Neuronal stem cell (in vitro differentiated cells): ENCODE results near the gene KLHL25.

Experiments used
- DNase-seq: peaks from one replicate; pipeline ENCODE4 v3.0.0-alpha.2; 2013; ENCODE audit warnings: low spot score
- H2AFZ ChIP-seq: one replicate; pipeline ENCODE4 v1.6.1; 2013; ENCODE audit warnings: mild to moderate bottlenecking, low read length, inconsistent platforms
- H2AK5ac ChIP-seq: 2 replicates; pipeline ENCODE4 v1.6.1; 2013; ENCODE audit warnings: low read depth, mild to moderate bottlenecking, inconsistent platforms, low read length, moderate library complexity, mixed read lengths
- H2BK120ac ChIP-seq: 2 replicates; pipeline ENCODE4 v1.6.1; 2013; ENCODE audit warnings: low read depth, mild to moderate bottlenecking, inconsistent platforms, low read length, moderate library complexity, mixed read lengths
- H2BK12ac ChIP-seq: one replicate; pipeline ENCODE4 v1.6.1; 2013; ENCODE audit warnings: low read length, inconsistent platforms
- H2BK15ac ChIP-seq: 2 replicates; pipeline ENCODE4 v1.6.1; 2013; ENCODE audit warnings: mild to moderate bottlenecking, low read length, inconsistent platforms, mixed read lengths
- H2BK5ac ChIP-seq: one replicate; pipeline ENCODE4 v1.6.1; 2013; ENCODE audit warnings: inconsistent platforms, mild to moderate bottlenecking, low read length, moderate library complexity
- H3K14ac ChIP-seq: one replicate; pipeline ENCODE4 v1.6.1; 2013; ENCODE audit warnings: low read length, inconsistent platforms
- H3K18ac ChIP-seq: 2 replicates; pipeline ENCODE4 v1.6.1; 2013; ENCODE audit warnings: low read length, inconsistent platforms
- H3K23ac ChIP-seq: 2 replicates; pipeline ENCODE4 v1.6.1; 2013; ENCODE audit warnings: low read depth, mild to moderate bottlenecking, mixed read lengths, low read length, inconsistent platforms; ENCODE audit not compliant: poor library complexity
- H3K27ac ChIP-seq: replicated peaks from 3 replicates; pipeline ENCODE4 v1.5.1; 2013; ENCODE audit warnings: low read length, inconsistent platforms
- H3K27me3 ChIP-seq, 3 experiments: 2 replicates each; pipeline ENCODE4 v1.6.1; 2013; ENCODE audit warnings: low read length in 3 of 3, mild to moderate bottlenecking in 2 of 3, inconsistent platforms in 1 of 3, low read depth in 1 of 3, mixed read lengths in 1 of 3, moderate library complexity in 1 of 3; ENCODE audit not compliant: control insufficient read depth in 3 of 3, insufficient read depth in 3 of 3
- H3K36me3 ChIP-seq, 2 donors: replicated peaks in 1 of 2; 2 replicates each; pipeline ENCODE4 v1.6.1; 2013; ENCODE audit warnings: low read length in 2 of 2; ENCODE audit not compliant: control insufficient read depth in 2 of 2, insufficient read depth in 2 of 2
- H3K4ac ChIP-seq: 2 replicates; pipeline ENCODE4 v1.6.1; 2013; ENCODE audit warnings: inconsistent platforms, mild to moderate bottlenecking, low read length, moderate library complexity
- H3K4me1 ChIP-seq, 2 donors: 1 replicate in 1 of 2; 2 replicates in 1 of 2; pipeline ENCODE4 v1.6.1; 2013; ENCODE audit warnings: low read length in 2 of 2, low read depth in 1 of 2; ENCODE audit not compliant: control insufficient read depth in 2 of 2, insufficient read depth in 1 of 2
- H3K4me2 ChIP-seq: one replicate; pipeline ENCODE4 v1.6.1; 2013; ENCODE audit warnings: mild to moderate bottlenecking, low read length, inconsistent platforms; ENCODE audit not compliant: insufficient read depth, poor library complexity, severe bottlenecking
- H3K4me3 ChIP-seq, 2 donors: 2 replicates each; pipeline ENCODE4 v1.5.1; 2013; ENCODE audit warnings: low read length in 2 of 2, mild to moderate bottlenecking in 2 of 2, inconsistent platforms in 1 of 2, moderate library complexity in 1 of 2
- H3K79me1 ChIP-seq: one replicate; pipeline ENCODE4 v1.6.1; 2013; ENCODE audit warnings: low read depth, mild to moderate bottlenecking, inconsistent platforms, low read length, moderate library complexity
- H3K9ac ChIP-seq: one replicate; pipeline ENCODE4 v1.6.1; 2013; ENCODE audit warnings: mild to moderate bottlenecking, low read depth, low read length, inconsistent platforms; ENCODE audit not compliant: poor library complexity
- H3K9me3 ChIP-seq, 2 donors: replicated peaks in 1 of 2; 2 replicates each; pipeline versions ENCODE3 to v1.6.1; 2013; ENCODE audit warnings: low read length in 2 of 2, mild to moderate bottlenecking in 2 of 2, inconsistent platforms in 1 of 2, low read depth in 1 of 2, mixed read lengths in 1 of 2, moderate library complexity in 1 of 2; ENCODE audit not compliant: control insufficient read depth in 2 of 2, insufficient read depth in 1 of 2
- H4K8ac ChIP-seq: one replicate; pipeline ENCODE4 v1.6.1; 2013; ENCODE audit warnings: low read depth, mild to moderate bottlenecking, inconsistent platforms, low read length, moderate library complexity
- H4K91ac ChIP-seq: one replicate; pipeline ENCODE4 v1.6.1; 2013; ENCODE audit warnings: low read length, low read depth, mild to moderate bottlenecking, inconsistent platforms; ENCODE audit not compliant: poor library complexity
- WGBS, 2 donors: extraction: QIAGEN DNeasy Blood & Tissue Kit; methylation state at CpG; one replicate each; pipeline ENCODE4 v1.1.7; 2013; ENCODE audit warnings: missing lambda C conversion rate in 2 of 2, mixed read lengths in 1 of 2; ENCODE audit not compliant: insufficient read length in 2 of 2, insufficient replicate concordance in 1 of 2; ENCODE audit errors: extremely low coverage in 2 of 2; 5-methylcytosine and 5-hydroxymethylcytosine counted together

Gene KLHL25

GRCh38 chr15:85750319-85751290 is 44.1 kb downstream of the KLHL25 start:
- no peak for DNase-seq
- H3K9me3 ChIP-seq = no peaks in the 10 kb centered on the region
- no peak overlapping the region for H2BK12ac ChIP-seq
- H3K27me3 ChIP-seq = no peaks in the 10 kb centered on the region
- H4K8ac ChIP-seq = no peak overlapping the region
- H3K9ac ChIP-seq = peak overlapping the region; percentile 38
- peaks cover 28 to 54% of the 10 kb centered on the region in 2 donors for H3K4me1 ChIP-seq
- peak overlapping the region; percentile 90 for H3K27ac ChIP-seq
- peak overlapping the region; percentile 39 for H3K14ac ChIP-seq
- no CpG with 5 or more reads among the region's 27 CpGs for WGBS, 2 donors
- H3K36me3 ChIP-seq = peaks cover 12 to 65% of the 10 kb centered on the region in 2 donors
- no peak overlapping the region for H3K23ac ChIP-seq
- H2AK5ac ChIP-seq = peak overlapping the region; percentile 91
- no peak overlapping the region for H4K91ac ChIP-seq
- H3K18ac ChIP-seq = peak overlapping the region; percentile 98
- H3K4me2 ChIP-seq = peak overlapping the region; percentile 32
- peak overlapping the region; percentile 87 for H2BK5ac ChIP-seq
- H2AFZ ChIP-seq = peak overlapping the region; percentile 74
- H3K4me3 ChIP-seq = peak overlapping the region in 1 of 2 donors; percentile 35
- no peak overlapping the region for H3K4ac ChIP-seq
- peak overlapping the region; percentile 84 for H2BK120ac ChIP-seq
- no peaks in the 10 kb centered on the region for H3K79me1 ChIP-seq
- peak overlapping the region; percentile 32 for H2BK15ac ChIP-seq

DNA sequence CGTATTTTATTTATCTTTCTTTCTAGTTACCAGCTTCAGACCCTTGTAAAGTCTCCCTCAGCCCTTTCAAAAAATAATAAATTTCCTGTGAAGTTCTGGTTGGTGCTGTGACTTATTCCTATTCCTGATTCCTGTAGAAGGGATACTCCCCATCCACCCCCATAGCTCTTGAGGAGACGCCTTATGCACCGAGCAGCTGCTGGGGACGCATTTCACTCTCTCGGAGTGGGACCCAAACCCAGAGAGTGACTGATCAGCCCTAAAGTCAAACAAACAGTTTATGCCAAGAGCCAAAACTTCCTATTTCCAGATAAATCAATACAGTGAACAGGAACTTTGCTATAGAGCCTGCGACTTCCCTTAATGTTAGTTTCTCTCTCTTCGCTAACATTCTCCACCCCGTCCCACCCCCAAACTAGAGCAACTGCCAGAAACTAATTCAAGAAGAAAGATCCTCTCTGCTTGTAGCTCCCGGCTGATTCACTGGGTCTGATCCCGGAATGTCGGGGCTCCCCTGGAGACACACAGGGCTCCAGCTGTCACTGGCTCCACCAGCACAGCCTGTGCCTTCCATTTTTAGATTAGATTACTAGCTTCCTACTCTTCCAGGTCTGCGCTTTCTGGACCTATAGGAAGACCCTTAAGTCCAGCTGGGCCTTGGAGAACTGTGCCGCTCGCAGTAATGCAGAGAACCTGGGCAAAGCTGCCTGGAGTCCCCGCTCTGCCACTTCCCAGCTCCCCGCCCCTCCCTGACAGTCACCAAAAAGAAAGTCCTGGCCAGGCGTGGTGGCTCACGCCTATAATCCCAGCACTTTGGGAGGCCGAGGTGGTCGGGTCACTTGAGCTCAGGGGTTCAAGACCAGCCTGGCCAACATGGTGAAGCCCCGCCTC is 45.2 kb downstream of the KLHL25 start:
- no CpG with 5 or more reads among the region's 21 CpGs for WGBS, 2 donors
- Histone ChIP-seq H3K14ac (no peak overlapping the region), H4K8ac (no peak overlapping the region), H3K4ac (no peak overlapping the region), H3K4me1 (peaks cover 28 to 56% of the 10 kb centered on the region in 2 donors), H3K4me3 (no peak overlapping the region), H3K23ac (no peak overlapping the region), H2BK120ac (no peak overlapping the region), H4K91ac (no peak overlapping the region), H3K79me1 (no peaks in the 10 kb centered on the region), H3K4me2 (no peak overlapping the region), H2BK15ac (no peak overlapping the region), H3K9ac (no peak overlapping the region), H3K18ac (peak overlapping the region; percentile 73), H2AK5ac (peak overlapping the region; percentile 26), H2AFZ (no peak overlapping the region), H3K9me3 (no peaks in the 10 kb centered on the region), H3K36me3 (peaks cover 22 to 67% of the 10 kb centered on the region in 2 donors), H2BK12ac (no peak overlapping the region), H3K27me3 (no peaks in the 10 kb centered on the region), H3K27ac (peak overlapping the region; percentile 4), H2BK5ac (no peak overlapping the region)
- no peak for DNase-seq

GRCh38 chr15:85748729-85749128 is 46.0 kb downstream of the KLHL25 start:
- no peak for DNase-seq
- Histone ChIP-seq H3K9ac (peak overlapping the region; percentile 7), H2BK120ac (no peak overlapping the region), H4K91ac (no peak overlapping the region), H3K4me2 (no peak overlapping the region), H2BK12ac (no peak overlapping the region), H3K4ac (no peak overlapping the region), H3K14ac (peak overlapping the region; percentile 78), H3K27ac (no peak overlapping the region), H2AK5ac (no peak overlapping the region), H3K79me1 (no peaks in the 10 kb centered on the region), H3K9me3 (no peaks in the 10 kb centered on the region), H2BK5ac (no peak overlapping the region), H3K36me3 (peaks cover 23 to 67% of the 10 kb centered on the region in 2 donors), H2BK15ac (no peak overlapping the region), H3K23ac (no peak overlapping the region), H3K4me3 (no peak overlapping the region), H3K4me1 (peaks cover 32 to 57% of the 10 kb centered on the region in 2 donors), H3K18ac (peak overlapping the region; percentile 90), H2AFZ (no peak overlapping the region), H4K8ac (no peak overlapping the region), H3K27me3 (no peaks in the 10 kb centered on the region)
- WGBS, 2 donors = no CpG with 5 or more reads among the region's 11 CpGs
